ENCODE measurements around the gene SFRP4. TPM values are rescaled to one million over a fixed set of nuclear protein-coding genes. Genes with fewer than 3 reads are reported as not detected.
A peak's percentile ranks its signal among the peaks of the same experiment; 100 is the strongest.

The SFRP4 gene
- total and polyA plus RNA-seq, 9 of the 15 experiments (the other 6 are each of a cell fraction or from before 2014, with no cell fraction given) = not detected

DNA sequence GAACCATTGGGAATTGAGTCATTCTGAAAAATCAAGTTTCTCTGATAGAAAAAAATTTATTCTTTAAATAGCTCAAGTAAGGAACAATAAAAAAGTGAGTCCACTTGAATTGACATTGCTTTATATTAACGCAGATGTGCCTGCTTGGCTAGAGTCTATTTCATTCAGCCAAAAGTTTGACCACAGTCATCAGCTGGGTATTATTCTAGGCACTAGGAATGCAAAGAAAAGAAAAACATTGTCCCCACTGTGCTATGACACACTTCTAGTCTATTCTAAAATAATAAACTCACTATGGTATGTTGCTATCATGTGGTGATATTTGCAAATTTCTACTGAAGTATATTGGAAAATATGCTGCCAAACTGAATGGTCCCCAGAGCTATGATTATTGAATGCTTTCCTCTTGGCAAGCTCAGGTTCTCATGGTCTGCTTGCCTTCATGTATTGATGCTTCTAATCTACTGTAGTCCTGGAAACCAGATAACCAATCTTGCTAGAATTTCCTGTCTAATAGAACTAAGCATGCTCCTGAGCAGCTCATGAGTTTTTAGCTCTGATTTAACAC, 8.3 kb downstream of the SFRP4 start (continued):
- TF ChIP-seq, protein P1, sequence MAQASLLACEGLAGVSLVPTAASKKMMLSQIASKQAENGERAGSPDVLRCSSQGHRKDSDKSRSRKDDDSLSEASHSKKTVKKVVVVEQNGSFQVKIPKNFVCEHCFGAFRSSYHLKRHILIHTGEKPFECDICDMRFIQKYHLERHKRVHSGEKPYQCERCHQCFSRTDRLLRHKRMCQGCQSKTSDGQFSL (CRISPR knock-in tag; IDR thresholded peaks at IDR 0.05) = no peak
- TF ChIP-seq, protein P1 (tag; IDR thresholded peaks at IDR 0.05) = no peak

DNA sequence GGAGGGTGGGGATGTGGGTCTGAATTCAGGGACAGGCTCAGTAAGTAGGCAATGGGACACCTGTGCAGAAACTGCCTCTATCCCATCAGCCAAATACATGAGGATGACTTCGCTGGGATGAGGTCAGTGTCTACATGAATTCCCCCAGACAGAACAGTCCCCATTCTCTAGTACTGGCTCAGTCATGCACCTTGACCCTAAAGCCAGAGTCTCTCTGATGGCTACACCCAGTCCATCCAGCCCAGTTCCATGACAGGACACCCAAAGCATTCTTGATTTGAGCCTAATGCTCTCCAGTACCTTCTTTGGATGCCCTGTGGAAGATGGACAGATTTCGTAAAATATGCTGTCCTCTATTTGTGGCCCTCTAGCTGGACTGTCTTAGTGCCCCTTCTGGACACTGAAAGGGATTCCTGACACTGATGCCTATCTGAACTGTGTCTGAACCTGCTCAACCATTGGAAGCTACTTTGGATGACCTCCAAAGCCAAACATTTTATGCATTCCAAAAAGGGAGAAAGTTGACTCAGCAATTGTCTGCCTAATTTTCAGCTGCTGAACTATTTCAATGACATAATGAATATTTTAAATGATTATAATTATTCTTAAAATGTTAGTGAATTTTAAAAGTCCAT, 14.6 kb downstream of the SFRP4 start:
- POLR2A ChIA-PET = interaction anchor here (0.6 to 0.8 kb wide), 3 partner anchors 169 to 723 kb away, joined by 3 read pairs; no protein-coding TSS in a partner anchor
- ATAC-seq (peak; percentile 74), DNase-seq (ENCODE audit: extremely low read depth in 1 of 4, low spot score in 3 of 4) (peak in 3 of 4 experiments; percentile 13 to 56 (median 27)), FAIRE-seq (peak; percentile 87)
- Histone ChIP-seq H3K27ac (ENCODE audit: extremely low read depth, low read depth, low read length) (no peak overlapping the region; the same call in 2 of the 3 replicates), H3K4me1 (replicated peaks in 1 of 2; ENCODE audit: control insufficient read depth in 2 of 2, insufficient read depth in 2 of 2, low read length in 2 of 2) (peaks cover 5 to 6% of the 10 kb centered on the region in 2 experiments; a peak in 3 of 5 replicates), H2AFZ (ENCODE audit: low read depth, low read length) (0 out of 2 replicates have a peak overlapping the region, but pooled peaks have one; percentile 27), H3K4me3 (no peak overlapping the region), H3K36me3 (ENCODE audit: control insufficient read depth, insufficient read depth, low read length) (no peaks in the 10 kb centered on the region), H3K9me3 (replicated peaks; ENCODE audit: control insufficient read depth, insufficient read depth, low read depth, low read length) (no peaks in the 10 kb centered on the region), H3K27me3 (ENCODE audit: control insufficient read depth in 2 of 2, insufficient read depth in 2 of 2, low read length in 2 of 2) (no peaks in the 10 kb centered on the region), H3K79me2 (ENCODE audit: control insufficient read depth, insufficient read depth, low read length) (no peaks in the 10 kb centered on the region), H3K9ac (ENCODE audit: insufficient read depth in 1 of 2, low read depth in 2 of 2, low read length in 2 of 2) (peak overlapping the region in 1 of 2 experiments; percentile 55; a peak in 1 of 4 replicates), H3K4me2 (ENCODE audit: insufficient read depth, low read length) (peak overlapping the region; percentile 9; the same call in 1 of the 2 replicates), H3K9me1 (ENCODE audit: control insufficient read depth, insufficient read depth, low read length) (no peaks in the 10 kb centered on the region), H4K20me1 (replicated peaks; ENCODE audit: control insufficient read depth, insufficient read depth, low read length) (no peaks in the 10 kb centered on the region; the same call in 1 of the 2 replicates)
- intact Hi-C loops (cut with micrococcal nuclease) = loop anchor here (1.0 to 5.0 kb wide), 4 partner anchors 139 to 415 kb away; no protein-coding TSS in a partner anchor
- BruUV-seq (replicated peaks) = no TSS peak
- WGBS (ENCODE audit: insufficient coverage, low coverage, missing lambda C conversion rate) = 75% methylated on average over 2 of the region's 2 CpGs
- in situ Hi-C loops (cut with MboI) = loop anchor here (5.0 to 10.0 kb wide), 2 partner anchors 320 to 453 kb away; no protein-coding TSS in a partner anchor
- CTCF ChIA-PET (ENCODE audit: low intra/inter-chr PET ratio) = interaction anchor here (0.6 to 3.0 kb wide), 7 partner anchors 140 to 472 kb away, joined by 3 to 31 read pairs (median 3); no protein-coding TSS in a partner anchor
- TF ChIP-seq TEAD1 (CRISPR knock-in tag; IDR thresholded peaks at IDR 0.05) (0 out of 4 replicates have a peak, but pooled peaks of 1 of the 2 experiments have one; percentile 20), MYNN (IDR thresholded peaks at IDR 0.05) (no peak), MYNN (CRISPR knock-in tag; IDR thresholded peaks at IDR 0.05) (no peak), ZZZ3 (IDR thresholded peaks at IDR 0.05) (no peak), SNRNP70 (optimal IDR thresholded peaks at IDR 0.05; ENCODE audit: low read depth, low read length) (no peak), PTRF (tag; IDR thresholded peaks at IDR 0.05) (no peak), NFATC3 (IDR thresholded peaks at IDR 0.05) (no peak), JUND (IDR thresholded peaks at IDR 0.05; ENCODE audit: borderline replicate concordance, low read depth, low read length) (no peak), JUND (tag; IDR thresholded peaks at IDR 0.05; ENCODE audit: borderline replicate concordance, low read depth, low read length) (no peak; the same call in 2 of the 3 replicates), KAT7 (CRISPR knock-in tag; IDR thresholded peaks at IDR 0.05; ENCODE audit: borderline replicate concordance) (no peak), MED1 (CRISPR knock-in tag; IDR thresholded peaks at IDR 0.05; ENCODE audit: borderline replicate concordance) (no peak), RAD51 (IDR thresholded peaks at IDR 0.05; ENCODE audit: borderline replicate concordance, low read depth) (no peak), ILF3 (IDR thresholded peaks at IDR 0.05; ENCODE audit: borderline replicate concordance) (no peak)
- TF ChIP-seq, protein P2, sequence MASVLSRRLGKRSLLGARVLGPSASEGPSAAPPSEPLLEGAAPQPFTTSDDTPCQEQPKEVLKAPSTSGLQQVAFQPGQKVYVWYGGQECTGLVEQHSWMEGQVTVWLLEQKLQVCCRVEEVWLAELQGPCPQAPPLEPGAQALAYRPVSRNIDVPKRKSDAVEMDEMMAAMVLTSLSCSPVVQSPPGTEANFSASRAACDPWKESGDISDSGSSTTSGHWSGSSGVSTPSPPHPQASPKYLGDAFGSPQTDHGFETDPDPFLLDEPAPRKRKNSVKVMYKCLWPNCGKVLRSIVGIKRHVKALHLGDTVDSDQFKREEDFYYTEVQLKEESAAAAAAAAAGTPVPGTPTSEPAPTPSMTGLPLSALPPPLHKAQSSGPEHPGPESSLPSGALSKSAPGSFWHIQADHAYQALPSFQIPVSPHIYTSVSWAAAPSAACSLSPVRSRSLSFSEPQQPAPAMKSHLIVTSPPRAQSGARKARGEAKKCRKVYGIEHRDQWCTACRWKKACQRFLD (CRISPR knock-in tag; IDR thresholded peaks at IDR 0.05) = no peak
- TF ChIP-seq, protein P3, sequence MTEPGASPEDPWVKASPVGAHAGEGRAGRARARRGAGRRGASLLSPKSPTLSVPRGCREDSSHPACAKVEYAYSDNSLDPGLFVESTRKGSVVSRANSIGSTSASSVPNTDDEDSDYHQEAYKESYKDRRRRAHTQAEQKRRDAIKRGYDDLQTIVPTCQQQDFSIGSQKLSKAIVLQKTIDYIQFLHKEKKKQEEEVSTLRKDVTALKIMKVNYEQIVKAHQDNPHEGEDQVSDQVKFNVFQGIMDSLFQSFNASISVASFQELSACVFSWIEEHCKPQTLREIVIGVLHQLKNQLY (CRISPR knock-in tag; conservative IDR thresholded peaks at IDR 0.05) = no peak
